Upper lobe of left lung (tissue), 4 donors: ENCODE measurements around the gene SCUBE2.

Source experiments
- EP300 ChIP-seq, 4 donors: sonication (generic); formaldehyde crosslinking; IDR thresholded peaks; one replicate each; pipeline ENCODE4 v1.5.1; 2017; ENCODE audit warnings: antibody characterized with exemption in 4 of 4, control low read depth in 2 of 4
- POLR2A ChIP-seq, 4 donors: fragments of 450-650 bp; IDR thresholded peaks; one replicate each; pipeline ENCODE4 v1.5.1; 2016 to 2017; ENCODE audit warnings: antibody characterized with exemption in 4 of 4, mild to moderate bottlenecking in 2 of 4
- TF ChIP-seq, protein P1 (sequence below), 6 experiments: fragments of 450-650 bp in 4 of 6; fragments of 200-600 bp in 2 of 6; sonication (generic) in 2 of 6; IDR thresholded peaks; one replicate each; pipeline ENCODE4 v1.5.1; 2016 to 2019; ENCODE audit warnings: antibody characterized with exemption in 6 of 6

- TF ChIP-seq, protein P1, sequence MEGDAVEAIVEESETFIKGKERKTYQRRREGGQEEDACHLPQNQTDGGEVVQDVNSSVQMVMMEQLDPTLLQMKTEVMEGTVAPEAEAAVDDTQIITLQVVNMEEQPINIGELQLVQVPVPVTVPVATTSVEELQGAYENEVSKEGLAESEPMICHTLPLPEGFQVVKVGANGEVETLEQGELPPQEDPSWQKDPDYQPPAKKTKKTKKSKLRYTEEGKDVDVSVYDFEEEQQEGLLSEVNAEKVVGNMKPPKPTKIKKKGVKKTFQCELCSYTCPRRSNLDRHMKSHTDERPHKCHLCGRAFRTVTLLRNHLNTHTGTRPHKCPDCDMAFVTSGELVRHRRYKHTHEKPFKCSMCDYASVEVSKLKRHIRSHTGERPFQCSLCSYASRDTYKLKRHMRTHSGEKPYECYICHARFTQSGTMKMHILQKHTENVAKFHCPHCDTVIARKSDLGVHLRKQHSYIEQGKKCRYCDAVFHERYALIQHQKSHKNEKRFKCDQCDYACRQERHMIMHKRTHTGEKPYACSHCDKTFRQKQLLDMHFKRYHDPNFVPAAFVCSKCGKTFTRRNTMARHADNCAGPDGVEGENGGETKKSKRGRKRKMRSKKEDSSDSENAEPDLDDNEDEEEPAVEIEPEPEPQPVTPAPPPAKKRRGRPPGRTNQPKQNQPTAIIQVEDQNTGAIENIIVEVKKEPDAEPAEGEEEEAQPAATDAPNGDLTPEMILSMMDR (IDR thresholded peaks at IDR 0.05) = no peak
- TF ChIP-seq POLR2A (IDR thresholded peaks at IDR 0.05) = no peak
- TF ChIP-seq EP300 (IDR thresholded peaks at IDR 0.05) = no peak
Observed at GRCh38 chr11:9132203-9132878, 40.9 kb upstream of the SCUBE2 start.
